NCI-H526 (cell line): Measurements from ENCODE around the gene NLK.

Experiments used
- DNase-seq, 2 experiments: peaks; one replicate each; lab custom pipeline; 2025; lab: John Stamatoyannopoulos, UW

NLK gene

GRCh38 chr17:28040406-28040805, 2.1 kb upstream of the NLK start:
- DNase-seq, result no peak

- DNase-seq, result peak; percentile 100
Observed at GRCh38 chr17:28041068-28041843, 1.2 kb upstream of the NLK start.

DNA sequence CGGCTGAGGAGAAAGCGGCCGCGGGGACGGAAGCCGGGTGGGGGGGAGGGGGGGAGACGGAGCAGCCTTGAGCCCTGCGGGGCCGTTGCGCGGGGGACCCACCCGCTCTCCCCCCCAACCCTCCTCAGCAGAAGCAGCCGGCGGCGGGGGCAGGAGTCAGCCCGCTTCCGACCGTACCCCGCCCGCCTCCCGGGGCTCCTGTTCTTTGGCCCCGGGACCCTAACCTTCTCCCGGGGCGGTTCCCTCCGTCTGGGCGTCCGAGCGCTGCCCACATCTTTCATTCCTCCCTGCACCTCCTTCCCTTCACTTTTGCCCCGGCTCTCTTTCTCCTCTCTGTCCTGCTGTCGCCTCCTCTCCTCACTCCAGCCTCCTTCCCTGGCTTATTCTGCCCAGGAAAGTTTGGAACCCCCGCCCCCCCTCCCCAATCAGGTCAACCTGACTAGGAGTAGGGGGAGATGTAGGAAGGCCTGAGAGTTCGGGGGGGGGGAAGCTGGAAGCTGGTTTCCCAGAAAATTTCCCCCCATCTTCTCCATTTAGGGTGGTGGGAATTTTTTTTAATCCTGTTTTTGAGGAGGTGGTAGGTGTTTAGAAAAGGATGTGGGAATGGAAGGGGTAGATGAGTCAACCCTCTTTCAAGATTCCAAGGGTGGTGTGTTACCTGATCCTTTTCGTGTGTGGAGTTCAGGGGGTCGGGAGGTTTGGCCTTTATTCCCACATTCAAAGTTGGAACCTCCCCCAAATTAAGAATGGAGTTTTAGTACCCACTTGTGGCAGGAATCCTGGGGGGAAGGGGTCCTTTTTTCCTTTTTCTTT, 427 bp upstream of the NLK start:
- DNase-seq, result peak in 1 of 2 experiments; percentile 34

GRCh38 chr17:28042721-28043291, 329 bp downstream of the NLK start:
- peak in 1 of 2 experiments; percentile 52 for DNase-seq

DNA sequence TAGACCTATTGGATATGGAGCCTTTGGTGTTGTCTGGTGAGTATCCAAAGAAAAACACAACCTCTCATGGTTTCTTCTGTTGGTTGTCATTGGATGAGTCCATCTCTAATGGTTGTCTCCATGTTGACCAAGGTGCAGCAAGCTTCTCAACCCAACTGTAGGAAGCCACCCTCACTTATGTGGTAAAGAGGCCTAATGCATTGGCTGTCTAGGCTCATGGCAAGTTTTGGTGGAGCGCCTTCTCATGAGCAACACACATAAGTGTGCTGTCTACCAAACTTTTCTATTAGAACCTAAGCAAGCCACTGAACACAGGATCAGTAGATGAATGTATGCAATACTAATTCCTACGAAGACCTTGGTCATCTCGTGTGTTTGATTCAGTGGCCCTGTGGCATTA, 819 bp downstream of the NLK start:
- peak in 1 of 2 experiments; percentile 18 for DNase-seq

GRCh38 chr17:28043741-28044140, 1.3 kb downstream of the NLK start:
- DNase-seq, result no peak

DNA sequence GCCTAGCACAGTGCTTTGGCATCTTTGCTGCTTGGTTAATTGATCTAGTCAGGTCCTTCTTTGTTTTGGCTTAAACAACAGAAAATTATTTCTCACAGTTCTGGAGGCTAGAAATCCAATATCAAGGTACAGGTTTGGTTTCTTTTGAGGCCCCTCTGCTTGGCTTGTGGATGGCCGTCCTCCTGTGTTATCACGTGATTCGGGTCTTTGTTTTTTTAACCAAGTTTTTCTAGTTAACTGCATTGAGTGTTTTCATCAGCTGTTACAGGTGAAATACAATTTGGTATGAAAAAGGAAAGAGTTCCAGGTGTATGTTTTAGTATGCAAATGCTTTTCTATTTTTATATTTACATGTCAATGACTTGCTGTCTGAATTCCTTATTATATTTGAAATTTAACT, 2.8 kb downstream of the NLK start:
- peak; percentile 59 to 81 for DNase-seq

DNA sequence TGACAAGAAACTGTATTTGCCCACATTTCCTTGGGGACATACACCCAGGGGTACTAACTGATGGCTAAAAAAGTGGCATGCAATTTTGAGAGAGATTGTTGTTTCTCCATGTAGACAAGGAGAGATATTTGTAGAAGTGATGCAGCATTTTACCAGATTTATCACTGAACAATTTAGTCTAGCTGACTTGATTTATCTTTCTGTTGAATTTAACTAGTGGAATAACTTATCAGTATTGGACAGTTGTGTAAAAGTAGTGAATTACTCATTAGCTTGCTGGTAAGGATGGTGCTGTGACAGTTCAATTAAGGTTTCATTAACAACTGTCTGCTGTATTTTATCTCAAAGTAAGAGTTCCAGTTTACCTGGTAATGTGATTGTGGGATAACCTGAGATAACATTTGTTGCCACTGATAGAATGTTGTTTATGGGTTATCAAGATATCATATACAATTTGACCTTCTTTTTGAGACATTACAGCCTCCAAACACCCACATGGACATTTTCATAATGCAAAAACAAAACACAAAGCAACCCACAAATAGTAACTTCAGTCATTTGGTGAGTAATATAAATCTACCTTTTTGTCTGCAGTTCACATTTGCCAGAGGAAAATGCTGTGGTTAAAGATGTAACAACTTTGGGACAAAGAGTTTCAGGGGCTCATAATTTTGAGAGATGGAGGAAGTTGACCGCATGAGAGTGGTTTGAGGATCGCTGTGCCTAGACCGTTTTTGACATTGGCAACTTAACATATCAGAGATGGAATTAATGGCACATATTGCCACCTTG, 3.8 kb downstream of the NLK start:
- no peak for DNase-seq

DNA sequence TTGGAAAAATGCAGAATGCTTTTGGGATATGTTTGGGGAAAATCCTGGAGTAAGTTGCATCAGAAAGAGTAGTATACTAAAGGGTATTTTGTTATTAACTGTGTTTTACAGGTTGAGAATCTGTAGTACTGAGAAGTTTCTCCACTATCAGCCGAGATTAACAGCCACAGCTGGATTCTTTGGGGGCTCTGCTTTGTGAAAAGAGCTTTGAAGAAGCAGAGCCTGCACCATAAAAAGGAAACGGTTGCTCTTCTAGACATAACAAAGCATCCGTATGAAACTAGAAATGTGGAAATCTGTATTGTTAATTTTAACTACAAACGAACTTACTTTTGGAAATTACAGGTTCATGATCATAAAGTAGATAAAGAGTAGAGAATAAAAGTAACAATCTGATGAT, 5.3 kb downstream of the NLK start:
- no peak for DNase-seq

GRCh38 chr17:28049071-28049470, 6.6 kb downstream of the NLK start:
- no peak for DNase-seq

DNA sequence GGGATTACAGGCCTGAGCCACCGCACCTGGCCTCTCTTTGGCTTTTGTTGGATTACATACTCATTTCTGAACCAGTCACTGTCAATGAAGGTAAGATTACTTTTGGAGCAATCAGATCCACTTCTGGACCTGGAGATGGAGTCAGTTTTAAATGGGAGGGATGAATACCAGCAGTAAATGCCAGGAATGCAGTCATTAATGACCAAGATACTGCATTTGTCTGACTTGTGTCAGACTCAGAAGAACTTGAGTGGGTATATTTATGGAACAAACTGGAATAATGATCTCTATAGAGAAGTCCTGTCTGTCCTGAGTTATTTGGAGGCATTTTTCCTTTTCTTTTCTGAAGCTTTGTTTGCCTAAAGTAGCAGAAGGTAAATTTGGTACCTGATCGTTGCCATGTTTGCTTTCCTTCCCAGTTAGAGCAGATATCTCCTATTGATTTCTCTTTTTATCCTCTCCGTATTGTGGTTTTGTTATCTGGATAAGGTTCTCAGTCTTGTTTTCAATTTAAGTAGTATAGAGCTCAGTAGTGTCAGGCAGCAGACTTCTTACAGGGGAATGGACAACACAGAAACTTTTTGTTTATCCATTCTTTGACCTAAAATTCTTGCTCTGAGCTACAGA, 10.7 kb downstream of the NLK start:
- DNase-seq, result no peak

- DNase-seq, result peak; percentile 76
Observed at GRCh38 chr17:28053725-28054124, 11.2 kb downstream of the NLK start.

- no peak for DNase-seq
Observed at GRCh38 chr17:28055546-28056275, 13.2 kb downstream of the NLK start.

- DNase-seq, result no peak
Observed at GRCh38 chr17:28056276-28056620, 13.8 kb downstream of the NLK start.

- peak; percentile 68 to 77 for DNase-seq
Observed at GRCh38 chr17:28057731-28058246, 15.3 kb downstream of the NLK start.

GRCh38 chr17:28059675-28060074, 17.2 kb downstream of the NLK start:
- DNase-seq, result no peak

- no peak for DNase-seq
Observed at GRCh38 chr17:28065706-28066105, 23.2 kb downstream of the NLK start.

DNA sequence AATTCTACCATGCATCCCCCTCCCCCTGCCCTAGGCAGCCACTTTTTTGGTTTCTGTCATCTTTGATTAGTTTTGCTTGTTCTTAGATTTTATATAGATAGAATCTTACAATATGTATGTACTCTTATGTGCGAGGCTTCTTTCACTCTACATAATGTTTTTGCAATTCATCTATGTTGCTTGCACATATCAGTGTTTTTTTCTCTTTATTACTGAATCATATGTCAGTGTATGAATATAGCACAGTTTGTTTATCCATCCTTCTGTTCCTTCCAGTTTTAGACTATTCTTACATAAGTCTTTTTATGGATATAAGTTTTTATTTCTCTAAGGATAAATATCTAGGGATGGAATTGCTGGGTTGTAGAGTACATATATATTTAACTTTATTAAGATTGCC, 26.6 kb downstream of the NLK start:
- no peak for DNase-seq

DNA sequence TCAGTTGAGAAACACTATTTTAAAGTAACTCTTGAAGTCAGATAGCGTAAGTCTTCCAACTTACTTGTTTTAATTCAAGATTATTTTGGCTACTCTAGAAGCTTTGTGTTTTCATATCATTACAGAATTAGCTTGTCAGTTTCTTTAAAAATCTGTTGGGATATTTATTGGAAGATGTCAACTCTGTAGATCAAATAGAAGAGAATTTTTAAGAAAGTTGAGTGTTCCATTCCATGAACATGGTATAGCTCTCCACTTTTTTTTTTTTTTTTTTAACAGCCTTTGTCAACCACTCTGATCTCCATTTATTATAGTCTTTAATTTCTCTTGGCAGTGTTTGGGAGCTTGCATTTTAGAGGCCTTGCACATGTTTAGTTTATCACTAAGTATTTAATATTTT, 28.7 kb downstream of the NLK start:
- no peak for DNase-seq

DNA sequence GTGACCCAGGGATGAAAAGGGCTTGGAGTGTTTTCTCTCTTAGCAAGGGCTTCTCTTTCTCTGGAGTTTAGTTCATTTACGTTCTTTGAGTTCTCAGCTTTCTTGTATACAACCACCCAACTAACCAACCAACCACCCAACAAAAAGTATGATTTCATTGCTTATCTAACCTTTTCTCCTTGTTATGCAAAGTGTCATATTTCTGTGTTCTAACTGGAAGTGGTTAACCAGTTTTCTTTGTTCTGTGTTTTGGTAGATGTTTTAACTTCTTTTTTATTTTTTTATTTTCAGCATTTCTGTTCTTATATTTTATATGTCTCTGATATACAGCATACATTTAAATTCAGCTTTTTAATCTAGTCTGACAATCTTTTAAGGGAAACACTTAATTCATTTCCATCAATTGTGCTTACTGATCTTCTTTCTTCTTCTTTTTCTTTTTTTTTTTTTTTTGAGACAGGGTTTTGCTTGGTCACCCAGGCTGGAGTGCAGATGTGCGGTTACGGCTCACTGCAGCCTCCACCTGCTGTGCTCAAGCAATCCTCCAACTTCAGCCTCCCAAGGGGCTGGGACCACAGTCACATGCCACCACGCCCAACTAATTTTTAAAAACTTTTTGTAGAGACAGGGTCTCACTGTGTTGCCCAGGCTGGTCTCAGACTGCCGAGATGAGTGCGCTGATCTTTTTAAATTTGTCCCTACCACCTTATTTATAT, 29.6 kb downstream of the NLK start:
- no peak for DNase-seq
